ENCODE results near the gene RPS26. TPM values are rescaled to one million over a fixed set of nuclear protein-coding genes. Genes with fewer than 3 reads are reported as not detected.

Gene RPS26
- total RNA-seq, 1 donor from 2014 or later: 25.7 TPM

Other genes with a start within 250 kb of the RPS26 start
- 67.9 to 73.2 TPM (median 71.5 TPM) in 3 replicates for gene SARNP, start 224.2 kb upstream of the RPS26 start, total RNA-seq
- gene ORMDL2, start 223.9 kb upstream of the RPS26 start, total RNA-seq: 24.8 to 28.3 TPM (median 26.3 TPM) in 3 replicates
- 37.8 to 38.5 TPM (median 38.3 TPM) in 3 replicates for gene DNAJC14, start 212.3 kb upstream of the RPS26 start, total RNA-seq
- gene MMP19, start 199.0 kb upstream of the RPS26 start, total RNA-seq: 3.1 to 3.3 TPM (median 3.3 TPM) in 3 replicates
- 21.1 to 23.8 TPM (median 22.9 TPM) in 3 replicates for gene PYM1, start 114.0 kb upstream of the RPS26 start, total RNA-seq
- gene DGKA, start 110.8 kb upstream of the RPS26 start, total RNA-seq: 29.7 to 42.2 TPM (median 33.5 TPM) in 3 replicates
- gene PMEL, start 75.9 kb upstream of the RPS26 start, total RNA-seq: 3.6 to 5.3 TPM (median 5.1 TPM) in 3 replicates
- 52.0 to 54.0 TPM (median 52.4 TPM) in 3 replicates for gene CDK2, start 75.1 kb upstream of the RPS26 start, total RNA-seq
- 99.3 to 104 TPM (median 101 TPM) in 3 replicates for gene RAB5B, start 67.8 kb upstream of the RPS26 start, total RNA-seq
- gene SUOX, start 44.6 kb upstream of the RPS26 start, total RNA-seq: 37.1 to 38.9 TPM (median 38.1 TPM) in 3 replicates
- gene IKZF4, start 20.9 kb upstream of the RPS26 start, total RNA-seq: 16.2 to 22.5 TPM (median 18.6 TPM) in 3 replicates
- 58.2 to 59.1 TPM (median 59.0 TPM) in 3 replicates for gene ERBB3, start 38.2 kb downstream of the RPS26 start, total RNA-seq
- gene PA2G4, start 62.6 kb downstream of the RPS26 start, total RNA-seq: 90.4 to 96.7 TPM (median 91.4 TPM) in 3 replicates
- gene RPL41, start 74.7 kb downstream of the RPS26 start, total RNA-seq: 3,814 to 4,057 TPM (median 4,017 TPM) in 3 replicates
- gene ZC3H10, start 76.3 kb downstream of the RPS26 start, total RNA-seq: 7.8 to 9.2 TPM (median 8.0 TPM) in 3 replicates
- gene ESYT1, start 86.3 kb downstream of the RPS26 start, total RNA-seq: 64.7 to 69.4 TPM (median 67.2 TPM) in 3 replicates
- gene MYL6B, start 110.7 kb downstream of the RPS26 start, total RNA-seq: 150 to 151 TPM (median 150 TPM) in 3 replicates
- 800 to 830 TPM (median 827 TPM) in 3 replicates for gene MYL6, start 116.4 kb downstream of the RPS26 start, total RNA-seq
- gene SMARCC2, start 147.6 kb downstream of the RPS26 start, total RNA-seq: 158 to 177 TPM (median 171 TPM) in 3 replicates
- 47.1 to 49.6 TPM (median 48.1 TPM) in 3 replicates for gene RNF41, start 180.0 kb downstream of the RPS26 start, total RNA-seq
- 23.5 to 24.4 TPM (median 23.7 TPM) in 3 replicates for gene NABP2, start 182.4 kb downstream of the RPS26 start, total RNA-seq
- gene SLC39A5, start 188.1 kb downstream of the RPS26 start, total RNA-seq: 0.76 to 1.3 TPM (median 1.1 TPM) in 3 replicates
- 60.7 to 63.2 TPM (median 63.1 TPM) in 3 replicates for gene ANKRD52, start 216.5 kb downstream of the RPS26 start, total RNA-seq
- gene COQ10A, start 225.0 kb downstream of the RPS26 start, total RNA-seq: 11.0 to 15.3 TPM (median 12.5 TPM) in 3 replicates